DMS153 (cell line): ENCODE results near the gene APBB2.

ENCODE experiments used
- DNase-seq: peaks from one replicate; lab custom pipeline; 2025; lab: John Stamatoyannopoulos, UW

Gene APBB2

GRCh38 chr4:41098093-41099048 lies 116.0 kb downstream of the APBB2 start:
- no peak for DNase-seq

- no peak for DNase-seq
Measured at GRCh38 chr4:41095973-41096372, 118.4 kb downstream of the APBB2 start.

GRCh38 chr4:41095192-41095872 lies 119.0 kb downstream of the APBB2 start:
- no peak for DNase-seq

- no peak for DNase-seq
Measured at GRCh38 chr4:41092128-41092527, 122.2 kb downstream of the APBB2 start.

- DNase-seq = no peak
Measured at GRCh38 chr4:41081847-41082246, 132.5 kb downstream of the APBB2 start.

- DNase-seq = no peak
Measured at GRCh38 chr4:41080976-41081375, 133.4 kb downstream of the APBB2 start.

- DNase-seq = no peak
Measured at GRCh38 chr4:41079881-41080560, 134.3 kb downstream of the APBB2 start.

GRCh38 chr4:41077628-41078027 lies 136.7 kb downstream of the APBB2 start:
- DNase-seq = no peak

GRCh38 chr4:41076481-41076880 lies 137.9 kb downstream of the APBB2 start:
- no peak for DNase-seq

- no peak for DNase-seq
Measured at GRCh38 chr4:41074215-41074614, 140.1 kb downstream of the APBB2 start.

GRCh38 chr4:41072021-41072777 lies 142.1 kb downstream of the APBB2 start:
- DNase-seq = no peak

- no peak for DNase-seq
Measured at GRCh38 chr4:41070516-41071281, 143.6 kb downstream of the APBB2 start.

- DNase-seq = peak; percentile 18
Measured at GRCh38 chr4:41069838-41070237, 144.5 kb downstream of the APBB2 start.

GRCh38 chr4:41069257-41069656 lies 145.1 kb downstream of the APBB2 start:
- DNase-seq = no peak

- DNase-seq = no peak
Measured at GRCh38 chr4:41067369-41067768, 147.0 kb downstream of the APBB2 start.

- no peak for DNase-seq
Measured at GRCh38 chr4:41066049-41066448, 148.3 kb downstream of the APBB2 start.

GRCh38 chr4:41065434-41066006 lies 148.8 kb downstream of the APBB2 start:
- DNase-seq = no peak

GRCh38 chr4:41064953-41065352 lies 149.4 kb downstream of the APBB2 start:
- DNase-seq = no peak

GRCh38 chr4:41061482-41062185 lies 152.7 kb downstream of the APBB2 start:
- no peak for DNase-seq
